Measurements from ENCODE around the gene MAML3.

MAML3 gene

GRCh38 chr4:140094438-140095420 is 59.3 kb downstream of the MAML3 start:
- TF ChIP-seq CTCF (IDR thresholded peaks at IDR 0.05; ENCODE audit: low read depth, low read length, missing control alignments) = no peak
- DNase-seq (ENCODE audit: low read depth) = no peak
- H3K4me3 ChIP-seq (ENCODE audit: low read depth, low read length) = no peak overlapping the region

GRCh38 chr4:140092094-140092851 is 61.7 kb downstream of the MAML3 start:
- DNase-seq (ENCODE audit: low read depth) = no peak
- no peak overlapping the region for H3K4me3 ChIP-seq (ENCODE audit: low read depth, low read length)
- no peak for TF ChIP-seq CTCF (IDR thresholded peaks at IDR 0.05; ENCODE audit: low read depth, low read length, missing control alignments)

- no peak for TF ChIP-seq CTCF (IDR thresholded peaks at IDR 0.05; ENCODE audit: low read depth, low read length, missing control alignments)
- H3K4me3 ChIP-seq (ENCODE audit: low read depth, low read length) = no peak overlapping the region
- DNase-seq (ENCODE audit: low read depth) = no peak
Observed at GRCh38 chr4:140091305-140091704, 62.7 kb downstream of the MAML3 start.

- no peak overlapping the region for H3K4me3 ChIP-seq (ENCODE audit: low read depth, low read length)
- TF ChIP-seq CTCF (IDR thresholded peaks at IDR 0.05; ENCODE audit: low read depth, low read length, missing control alignments) = no peak
- DNase-seq (ENCODE audit: low read depth) = no peak
Observed at GRCh38 chr4:140090215-140090731, 63.7 kb downstream of the MAML3 start.

- no peak overlapping the region for H3K4me3 ChIP-seq (ENCODE audit: low read depth, low read length)
- no peak for TF ChIP-seq CTCF (IDR thresholded peaks at IDR 0.05; ENCODE audit: low read depth, low read length, missing control alignments)
- DNase-seq (ENCODE audit: low read depth) = no peak
Observed at GRCh38 chr4:140089216-140089615, 64.8 kb downstream of the MAML3 start.

GRCh38 chr4:140088323-140088967 is 65.5 kb downstream of the MAML3 start:
- DNase-seq (ENCODE audit: low read depth) = no peak
- no peak overlapping the region for H3K4me3 ChIP-seq (ENCODE audit: low read depth, low read length)
- no peak for TF ChIP-seq CTCF (IDR thresholded peaks at IDR 0.05; ENCODE audit: low read depth, low read length, missing control alignments)
